ENCODE results near the gene DCAF8. TPM values are rescaled to one million over a fixed set of nuclear protein-coding genes. Genes with fewer than 3 reads are reported as not detected.

Gene DCAF8
- total RNA-seq, 1 experiment from 2014 or later = 98.1 TPM

DNA sequence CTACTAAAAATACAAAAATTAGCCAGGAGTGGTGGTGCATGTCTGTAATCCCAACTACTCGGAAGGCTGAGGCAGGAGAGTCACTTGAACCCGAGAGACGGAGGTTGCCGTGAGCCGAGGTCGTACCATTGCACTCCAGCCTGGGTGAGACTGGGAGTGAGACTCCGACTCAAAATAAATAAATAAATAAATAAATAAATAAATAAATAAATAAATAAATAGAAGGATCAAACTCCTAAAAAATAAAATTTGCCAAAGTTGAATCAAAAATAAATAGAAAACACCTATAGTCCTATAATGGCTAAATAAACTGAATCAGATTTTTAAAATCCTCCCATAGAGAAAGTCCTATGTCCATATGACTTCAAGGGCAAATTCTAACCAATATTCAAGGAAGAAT, 37.8 kb upstream of the DCAF8 start:
- intact Hi-C loops (cut with micrococcal nuclease) = no loop called here
- TF ChIP-seq SP1 (IDR thresholded peaks at IDR 0.05; ENCODE audit: low read depth) (no peak), ZFX (IDR thresholded peaks at IDR 0.05) (no peak), CEBPB (IDR thresholded peaks at IDR 0.05; ENCODE audit: low read depth) (no peak), JUND (IDR thresholded peaks at IDR 0.05) (no peak), EZH2phosphoT487 (IDR thresholded peaks at IDR 0.05; ENCODE audit: borderline replicate concordance) (no peak), ATF3 (IDR thresholded peaks at IDR 0.05) (no peak), POLR2A (IDR thresholded peaks at IDR 0.05; ENCODE audit: borderline replicate concordance, extremely low read depth, insufficient read depth, insufficient read length) (no peak), ELF1 (IDR thresholded peaks at IDR 0.05; ENCODE audit: borderline replicate concordance, low read depth) (no peak), POLR2AphosphoS5 (IDR thresholded peaks at IDR 0.05; ENCODE audit: low read depth, low read length) (no peak), SRF (IDR thresholded peaks at IDR 0.05; ENCODE audit: low read depth) (no peak), FOSL1 (IDR thresholded peaks at IDR 0.05; ENCODE audit: low read depth) (no peak), EZH2 (IDR thresholded peaks at IDR 0.05) (no peak), YY1 (IDR thresholded peaks at IDR 0.05; ENCODE audit: extremely low read depth, insufficient replicate concordance, low read depth, low read length) (no peak), TCF7L2 (IDR thresholded peaks at IDR 0.05; ENCODE audit: borderline replicate concordance, extremely low read depth, insufficient read depth, insufficient read length) (no peak), ZBTB33 (IDR thresholded peaks at IDR 0.05; ENCODE audit: extremely low read depth, insufficient replicate concordance, low read length) (no peak), RAD21 (IDR thresholded peaks at IDR 0.05; ENCODE audit: low read depth) (no peak), CBX3 (IDR thresholded peaks at IDR 0.05; ENCODE audit: low read depth) (no peak)
- TF ChIP-seq, protein P1, sequence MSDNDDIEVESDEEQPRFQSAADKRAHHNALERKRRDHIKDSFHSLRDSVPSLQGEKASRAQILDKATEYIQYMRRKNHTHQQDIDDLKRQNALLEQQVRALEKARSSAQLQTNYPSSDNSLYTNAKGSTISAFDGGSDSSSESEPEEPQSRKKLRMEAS (IDR thresholded peaks at IDR 0.05) = no peak
- ChIA-PET RAD21 (ENCODE audit: low non-redundant PET in 1 of 2, low total read pairs in 2 of 2, uncharacterized antibody in 2 of 2, unreplicated experiment in 2 of 2) (no interaction called here), POLR2A (no interaction called here), CTCF (interaction anchor here (3.3 kb wide), 1 partner anchor 9 kb away, joined by 16 read pairs; no protein-coding TSS in a partner anchor)
- Histone ChIP-seq H3K27me3 (ENCODE audit: insufficient read depth, low read length) (no peaks in the 10 kb centered on the region), H3K27ac (ENCODE audit: low read depth, low read length) (no peak overlapping the region), H3K4me2 (ENCODE audit: low read length) (no peak overlapping the region), H4K20me1 (ENCODE audit: insufficient read depth) (no peaks in the 10 kb centered on the region), H3K9me2 (ENCODE audit: insufficient read depth) (no peaks in the 10 kb centered on the region), H3K4me1 (ENCODE audit: control insufficient read depth in 1 of 2, insufficient read depth in 2 of 2, low read length in 2 of 2) (no peaks in the 10 kb centered on the region), H2AFZ (ENCODE audit: low read depth, low read length, poor library complexity, severe bottlenecking) (no peak overlapping the region), H3K36me3 (ENCODE audit: control insufficient read depth in 1 of 2, insufficient read depth in 2 of 2, low read length in 2 of 2) (peaks cover 35 to 77% of the 10 kb centered on the region in 2 experiments), H3K9me3 (ENCODE audit: control insufficient read depth in 1 of 2, insufficient read depth in 1 of 2, low read depth in 1 of 2, low read length in 2 of 2) (no peaks in the 10 kb centered on the region), H3K4me3 (replicated peaks in 1 of 2; ENCODE audit: low read depth in 1 of 2, low read length in 2 of 2) (no peak overlapping the region), H3K9ac (ENCODE audit: low read length) (no peak overlapping the region), H3K79me2 (ENCODE audit: insufficient read depth, low read length) (0 out of 2 replicates have a peak, but pooled peaks cover 4% of the 10 kb centered on the region)
- no TSS peak for BruUV-seq (replicated peaks)
- no peak for DNase-seq (ENCODE audit: low read depth, low spot score)
- ATAC-seq = no peak
